Mesothelial cell of epicardium (in vitro differentiated cells): Measurements from ENCODE around the gene OGA. TPM values are rescaled to one million over a fixed set of nuclear protein-coding genes. Genes with fewer than 3 reads are reported as not detected.

Source experiments
- DNase-seq, 2 experiments: peaks; one replicate each; pipeline ENCODE4 v3.0.0; 2021; ENCODE audit warnings: low spot score in 2 of 2; ENCODE audit not compliant: unreplicated experiment in 2 of 2
- H3K27ac Mint-ChIP-seq: 2 replicates; pipeline ENCODE4 v1.8.0; 2021; ENCODE audit warnings: mixed read lengths
- H3K27me3 Mint-ChIP-seq: 2 replicates; pipeline ENCODE4 v1.8.0; 2021; ENCODE audit warnings: low read depth, mixed read lengths
- H3K36me3 Mint-ChIP-seq: 2 replicates; pipeline ENCODE4 v1.8.0; 2021; ENCODE audit warnings: mixed read lengths
- H3K4me1 Mint-ChIP-seq: 2 replicates; pipeline ENCODE4 v1.8.0; 2021; ENCODE audit warnings: mixed read lengths
- H3K4me3 Mint-ChIP-seq: 2 replicates; pipeline ENCODE4 v1.8.0; 2021; ENCODE audit warnings: mild to moderate bottlenecking, moderate library complexity, mixed read lengths
- H3K9me3 Mint-ChIP-seq: 2 replicates; pipeline ENCODE4 v1.8.0; 2021; ENCODE audit warnings: mixed read lengths
- total RNA-seq: library from RNA; stranded (reverse); gene quantifications from 3 replicates; pipeline ENCODE4 v1.2.1, GENCODE V29; 2021
- TF ChIP-seq, protein P1 (sequence below): fragments of 200-600 bp; sonication (generic); IDR thresholded peaks from one replicate; pipeline ENCODE4 v1.5.0; 2021; ENCODE audit warnings: antibody characterized with exemption; ENCODE audit not compliant: unreplicated experiment

Gene OGA
- total RNA-seq, 1 donor from 2014 or later, result 168 TPM

DNA sequence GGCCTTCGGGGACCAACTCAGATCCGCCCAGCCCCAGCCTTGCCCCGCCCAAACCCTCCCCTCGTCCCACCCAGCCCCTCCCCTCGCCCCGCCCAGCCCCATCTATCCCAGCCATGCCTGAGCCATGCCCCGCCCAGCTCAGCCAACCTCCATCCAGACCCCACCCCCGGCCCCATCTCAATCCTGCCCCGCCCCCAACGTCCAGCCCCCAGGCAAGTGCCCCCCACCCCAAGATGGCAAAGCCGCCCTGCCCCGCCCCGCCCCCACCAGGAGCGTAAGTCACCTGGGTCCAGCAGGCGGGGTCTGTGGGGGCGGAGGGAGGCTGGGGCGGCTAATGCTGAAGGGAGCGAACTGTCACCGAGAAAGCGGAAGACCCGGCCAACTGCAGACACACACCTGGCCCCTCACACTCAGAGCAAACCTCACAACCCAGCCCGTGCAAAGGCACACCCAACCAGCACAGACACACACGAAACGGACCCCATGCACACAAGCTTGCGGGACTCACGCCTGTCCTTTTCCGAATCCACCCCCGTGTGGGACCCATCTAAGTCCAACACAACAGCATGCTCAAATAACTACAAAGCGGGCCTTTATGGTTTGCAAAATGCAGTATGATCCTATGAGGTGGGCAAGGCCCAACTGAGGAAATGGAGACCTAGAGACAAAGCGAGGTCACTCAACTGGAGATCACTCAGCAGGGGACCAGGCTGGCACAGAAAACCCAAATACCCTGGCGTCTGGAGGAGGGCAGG, 11.5 kb upstream of the OGA start:
- Mint-ChIP-seq H3K27me3 (no peaks in the 10 kb centered on the region), H3K4me3 (peak overlapping the region; percentile 76), H3K27ac (peak overlapping the region; percentile 93), H3K36me3 (peaks cover 4% of the 10 kb centered on the region), H3K4me1 (peaks cover 31% of the 10 kb centered on the region), H3K9me3 (no peaks in the 10 kb centered on the region)
- TF ChIP-seq, protein P1, sequence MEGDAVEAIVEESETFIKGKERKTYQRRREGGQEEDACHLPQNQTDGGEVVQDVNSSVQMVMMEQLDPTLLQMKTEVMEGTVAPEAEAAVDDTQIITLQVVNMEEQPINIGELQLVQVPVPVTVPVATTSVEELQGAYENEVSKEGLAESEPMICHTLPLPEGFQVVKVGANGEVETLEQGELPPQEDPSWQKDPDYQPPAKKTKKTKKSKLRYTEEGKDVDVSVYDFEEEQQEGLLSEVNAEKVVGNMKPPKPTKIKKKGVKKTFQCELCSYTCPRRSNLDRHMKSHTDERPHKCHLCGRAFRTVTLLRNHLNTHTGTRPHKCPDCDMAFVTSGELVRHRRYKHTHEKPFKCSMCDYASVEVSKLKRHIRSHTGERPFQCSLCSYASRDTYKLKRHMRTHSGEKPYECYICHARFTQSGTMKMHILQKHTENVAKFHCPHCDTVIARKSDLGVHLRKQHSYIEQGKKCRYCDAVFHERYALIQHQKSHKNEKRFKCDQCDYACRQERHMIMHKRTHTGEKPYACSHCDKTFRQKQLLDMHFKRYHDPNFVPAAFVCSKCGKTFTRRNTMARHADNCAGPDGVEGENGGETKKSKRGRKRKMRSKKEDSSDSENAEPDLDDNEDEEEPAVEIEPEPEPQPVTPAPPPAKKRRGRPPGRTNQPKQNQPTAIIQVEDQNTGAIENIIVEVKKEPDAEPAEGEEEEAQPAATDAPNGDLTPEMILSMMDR, result no peak
- DNase-seq, result peak; percentile 55 to 58

DNA sequence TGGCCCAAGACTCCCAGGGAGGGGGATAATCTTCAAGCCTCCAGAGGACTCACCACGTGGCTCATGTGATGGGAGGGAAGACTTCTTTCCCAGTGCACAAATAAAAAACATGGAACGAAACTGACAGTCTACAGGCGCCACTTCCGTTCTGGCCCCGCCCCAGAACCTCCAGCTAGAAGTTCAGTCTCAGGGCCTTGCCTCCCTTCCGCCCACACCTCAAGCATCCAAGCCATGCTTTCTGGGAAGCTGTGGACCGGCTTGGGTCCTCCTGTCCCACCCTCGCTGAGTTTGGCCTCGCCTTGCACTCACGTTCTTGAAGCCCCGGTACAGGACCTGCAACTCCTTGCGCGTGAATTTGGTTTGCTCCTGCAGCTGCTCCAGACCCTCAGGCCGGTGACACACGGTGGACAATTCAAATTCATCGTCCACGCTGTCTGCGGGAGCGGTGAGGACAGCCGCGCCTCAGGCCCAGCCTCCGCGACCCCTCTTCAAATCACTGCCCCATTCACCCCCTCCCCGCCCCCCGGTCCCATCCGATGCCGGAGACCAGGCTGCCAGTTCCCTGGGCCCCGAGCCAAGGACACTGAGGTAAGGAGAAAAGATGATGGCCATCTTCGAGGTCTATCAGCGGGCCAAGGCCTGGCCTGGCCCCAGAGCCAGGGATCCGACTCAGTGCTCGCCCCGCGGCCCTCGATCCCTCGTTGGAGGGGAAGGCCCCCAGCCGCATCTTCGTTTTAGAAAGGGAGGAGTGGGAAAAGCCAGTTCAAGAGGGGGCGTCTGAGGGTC, 10.7 kb upstream of the OGA start:
- TF ChIP-seq, protein P1, result no peak

DNA sequence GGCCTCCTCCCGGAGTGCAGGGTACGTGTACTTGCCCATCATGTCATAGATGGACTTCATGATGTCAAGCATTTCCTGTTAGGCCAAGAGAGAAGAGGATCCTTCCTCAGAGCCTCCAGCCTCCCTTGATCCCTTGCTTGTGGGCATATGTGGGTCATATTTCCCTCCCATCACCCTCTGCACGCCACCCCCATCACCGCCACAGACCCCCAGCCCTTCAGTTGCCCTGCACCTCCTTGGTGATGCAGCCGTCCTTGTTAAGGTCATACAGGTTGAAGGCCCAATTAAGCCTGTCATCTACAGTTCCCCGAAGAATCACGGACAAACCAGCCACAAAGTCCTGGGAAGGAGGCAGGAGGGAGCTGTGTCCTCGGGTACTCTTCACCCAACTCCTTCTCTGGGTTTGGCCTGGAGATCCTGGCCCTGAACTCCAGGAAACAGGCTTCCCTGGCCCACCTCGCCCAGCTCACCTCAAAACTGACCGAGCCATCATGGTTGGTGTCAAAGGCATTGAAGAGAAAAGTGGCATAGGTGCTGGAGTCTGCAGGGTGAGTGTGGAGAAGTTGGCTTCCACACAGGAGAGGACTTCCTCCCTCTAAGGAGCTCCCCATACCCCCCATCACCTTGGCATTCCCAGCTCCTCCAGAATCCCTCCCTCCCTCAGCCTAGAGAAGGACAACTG, 9.8 kb upstream of the OGA start:
- Mint-ChIP-seq H3K4me1 (peaks cover 31% of the 10 kb centered on the region), H3K27ac (no peak overlapping the region), H3K36me3 (peaks cover 4% of the 10 kb centered on the region), H3K27me3 (no peaks in the 10 kb centered on the region), H3K9me3 (no peaks in the 10 kb centered on the region), H3K4me3 (no peak overlapping the region)
- TF ChIP-seq, protein P1, result no peak
- DNase-seq, result no peak

More for the DNA sequence above, 10.7 kb upstream of the OGA start:
- Mint-ChIP-seq H3K4me3 (peak overlapping the region; percentile 52), H3K27me3 (no peaks in the 10 kb centered on the region), H3K27ac (no peak overlapping the region), H3K36me3 (peaks cover 4% of the 10 kb centered on the region), H3K9me3 (no peaks in the 10 kb centered on the region), H3K4me1 (peaks cover 31% of the 10 kb centered on the region)
- DNase-seq, result no peak

DNA sequence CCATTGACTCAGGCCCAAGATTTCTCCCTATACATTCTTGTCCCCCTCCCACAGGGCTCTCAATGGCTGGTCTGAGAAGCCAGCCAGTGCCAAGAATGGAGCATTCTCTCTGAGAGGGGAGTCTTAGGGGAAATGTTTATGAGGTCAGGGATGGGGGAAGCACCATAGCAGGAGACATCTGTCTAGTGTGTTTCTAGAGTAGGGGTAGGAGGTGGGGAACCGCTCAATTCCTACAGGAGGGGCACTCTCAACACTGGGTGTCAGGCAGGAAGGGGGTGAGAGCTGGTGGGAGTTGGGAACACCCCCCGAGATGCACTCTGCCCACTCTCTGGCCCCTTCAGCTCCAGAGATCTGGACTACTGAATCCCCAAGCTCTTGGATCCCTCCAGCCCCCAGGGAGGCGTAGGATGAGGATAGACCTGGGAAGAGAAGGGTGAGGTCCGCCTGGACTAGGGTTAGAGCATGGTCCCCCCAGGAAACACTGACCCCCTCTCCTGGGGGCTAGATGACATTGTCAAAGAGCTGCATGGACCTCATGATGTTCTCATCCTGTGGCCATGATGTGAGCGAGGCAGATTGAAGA, 8.7 kb upstream of the OGA start:
- H3K9me3 Mint-ChIP-seq, result no peaks in the 10 kb centered on the region
- DNase-seq, result no peak

DNA sequence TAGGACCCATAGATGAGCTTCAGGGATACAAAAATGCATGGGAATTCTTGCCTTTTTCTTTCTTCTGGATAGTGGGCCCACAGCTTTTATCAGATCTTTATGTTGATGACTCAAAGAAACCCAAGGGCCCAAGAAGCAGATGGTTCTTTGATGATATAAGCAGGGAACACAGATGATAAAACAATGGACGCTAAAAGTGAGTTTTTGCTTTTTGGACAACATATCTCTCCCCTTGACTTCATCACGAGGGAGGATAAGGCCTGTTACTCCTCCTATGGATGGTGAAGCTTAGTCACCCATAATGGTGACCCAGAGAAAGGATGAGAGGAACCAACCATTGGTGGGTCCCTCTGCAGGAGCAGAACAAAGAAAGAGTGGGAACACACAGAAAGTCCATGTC, 6.5 kb upstream of the OGA start:
- TF ChIP-seq, protein P1, result no peak
- peaks cover 7% of the 10 kb centered on the region for H3K4me1 Mint-ChIP-seq
- peaks cover 4% of the 10 kb centered on the region for H3K36me3 Mint-ChIP-seq
- H3K9me3 Mint-ChIP-seq, result no peaks in the 10 kb centered on the region
- no peak overlapping the region for H3K27ac Mint-ChIP-seq
- H3K27me3 Mint-ChIP-seq, result no peaks in the 10 kb centered on the region
- no peak overlapping the region for H3K4me3 Mint-ChIP-seq
- no peak for DNase-seq

More for the DNA sequence above, 8.7 kb upstream of the OGA start:
- TF ChIP-seq, protein P1, result no peak
- Mint-ChIP-seq H3K27ac (no peak overlapping the region), H3K36me3 (peaks cover 4% of the 10 kb centered on the region), H3K4me3 (no peak overlapping the region), H3K27me3 (no peaks in the 10 kb centered on the region), H3K4me1 (peaks cover 27% of the 10 kb centered on the region)
